H9 (cell line): ENCODE measurements around the gene MEIS2. TPM values are rescaled to one million over a fixed set of nuclear protein-coding genes. Genes with fewer than 3 reads are reported as not detected.

Experiments used
- DNase-seq: peaks from one replicate; pipeline ENCODE4 v3.0.0-alpha.2; 2017
- H2AFZ ChIP-seq: one replicate; pipeline ENCODE4 v1.6.1; 2013; ENCODE audit warnings: mild to moderate bottlenecking, low read length, control low read depth, moderate library complexity
- H2AK5ac ChIP-seq: 2 replicates; pipeline ENCODE4 v1.6.1; 2013; ENCODE audit warnings: low read length, control low read depth, mixed read lengths; ENCODE audit not compliant: insufficient read length
- H2BK120ac ChIP-seq: one replicate; pipeline ENCODE4 v1.6.1; 2013; ENCODE audit warnings: low read depth, mild to moderate bottlenecking, low read length, control low read depth, inconsistent platforms; ENCODE audit not compliant: poor library complexity, severe bottlenecking
- H2BK12ac ChIP-seq: 2 replicates; pipeline ENCODE4 v1.6.1; 2013; ENCODE audit warnings: low read length, control low read depth, mixed read lengths, low read depth; ENCODE audit not compliant: insufficient read length
- H2BK15ac ChIP-seq: 2 replicates; pipeline ENCODE4 v1.6.1; 2013; ENCODE audit warnings: low read depth, low read length, control low read depth
- H2BK20ac ChIP-seq: one replicate; pipeline ENCODE4 v1.6.1; 2013; ENCODE audit warnings: low read depth, mild to moderate bottlenecking, low read length, control low read depth, inconsistent platforms; ENCODE audit not compliant: poor library complexity, severe bottlenecking
- H2BK5ac ChIP-seq: 2 replicates; pipeline ENCODE4 v1.6.1; 2013; ENCODE audit warnings: low read length, control low read depth, mixed read lengths; ENCODE audit not compliant: insufficient read length
- H3K14ac ChIP-seq: 2 replicates; pipeline ENCODE4 v1.6.1; 2013; ENCODE audit warnings: low read length, control low read depth; ENCODE audit not compliant: insufficient read depth
- H3K18ac ChIP-seq: 2 replicates; pipeline ENCODE4 v1.6.1; 2013; ENCODE audit warnings: low read depth, mild to moderate bottlenecking, mixed read lengths, low read length, control low read depth; ENCODE audit not compliant: insufficient read length
- H3K23ac ChIP-seq: 2 replicates; pipeline ENCODE4 v1.6.1; 2013; ENCODE audit warnings: low read length, control low read depth, mixed read lengths, low read depth; ENCODE audit not compliant: insufficient read length
- H3K23me2 ChIP-seq: 2 replicates; pipeline ENCODE4 v1.6.1; 2013; ENCODE audit warnings: low read depth, mild to moderate bottlenecking, mixed read lengths, low read length, control low read depth; ENCODE audit not compliant: insufficient read length, poor library complexity, severe bottlenecking
- H3K27ac ChIP-seq: 2 replicates; pipeline ENCODE4 v1.5.1; 2013; ENCODE audit warnings: low read length, control low read depth, mixed read lengths, low read depth; ENCODE audit not compliant: insufficient read length
- H3K27me3 ChIP-seq: 2 replicates; pipeline ENCODE4 v1.6.1; 2013; ENCODE audit warnings: low read length, control low read depth, inconsistent platforms; ENCODE audit not compliant: insufficient read depth
- H3K4ac ChIP-seq: 2 replicates; pipeline ENCODE4 v1.6.1; 2013; ENCODE audit warnings: low read depth, mild to moderate bottlenecking, control low read depth, inconsistent platforms, low read length, moderate library complexity
- H3K4me1 ChIP-seq: 2 replicates; pipeline ENCODE4 v1.6.1; 2013; ENCODE audit warnings: low read length, control low read depth, inconsistent platforms; ENCODE audit not compliant: insufficient read depth
- H3K4me2 ChIP-seq: 2 replicates; pipeline ENCODE4 v1.6.1; 2013; ENCODE audit warnings: low read length, control low read depth, mixed read lengths; ENCODE audit not compliant: insufficient read length, insufficient read depth
- H3K56ac ChIP-seq: 2 replicates; pipeline ENCODE4 v1.6.1; 2013; ENCODE audit warnings: low read depth, mild to moderate bottlenecking, mixed read lengths, low read length, control low read depth; ENCODE audit not compliant: insufficient read length
- H3K79me1 ChIP-seq: 2 replicates; pipeline ENCODE4 v1.6.1; 2013; ENCODE audit warnings: low read depth, mild to moderate bottlenecking, moderate library complexity, low read length, control low read depth, inconsistent platforms; ENCODE audit not compliant: insufficient read depth, poor library complexity, severe bottlenecking
- H3K79me2 ChIP-seq: 2 replicates; pipeline ENCODE4 v1.6.1; 2013; ENCODE audit warnings: low read length, control low read depth, inconsistent platforms; ENCODE audit not compliant: insufficient read depth
- H3K9ac ChIP-seq: 2 replicates; pipeline ENCODE4 v1.6.1; 2013; ENCODE audit warnings: low read length, control low read depth, mixed read lengths; ENCODE audit not compliant: insufficient read length; ENCODE audit errors: extremely low read depth
- H3K9me3 ChIP-seq: one replicate; pipeline ENCODE4 v1.6.1; 2013; ENCODE audit warnings: low read depth, low read length, inconsistent platforms; ENCODE audit not compliant: control insufficient read depth
- H3T11ph ChIP-seq: one replicate; pipeline ENCODE4 v1.6.1; 2013; ENCODE audit warnings: mild to moderate bottlenecking, low read length, control low read depth, inconsistent platforms
- H4K20me1 ChIP-seq: one replicate; pipeline ENCODE4 v1.6.1; 2013; ENCODE audit not compliant: control insufficient read depth, insufficient read length, insufficient read depth
- H4K5ac ChIP-seq: 2 replicates; pipeline ENCODE4 v1.6.1; 2013; ENCODE audit warnings: low read depth, mild to moderate bottlenecking, mixed read lengths, low read length, control low read depth; ENCODE audit not compliant: insufficient read length
- H4K8ac ChIP-seq: replicated peaks from 2 replicates; pipeline ENCODE4 v1.6.1; 2013; ENCODE audit warnings: low read length, control low read depth, mixed read lengths, low read depth; ENCODE audit not compliant: insufficient read length
- H4K91ac ChIP-seq: 2 replicates; pipeline ENCODE4 v1.6.1; 2013; ENCODE audit warnings: low read depth, mild to moderate bottlenecking, moderate library complexity, mixed read lengths, low read length, control low read depth; ENCODE audit not compliant: insufficient read length
- H3K27ac Mint-ChIP-seq, 3 experiments: 2 replicates in 2 of 3; 3 replicates in 1 of 3; pipeline ENCODE4 v1.8.0; 2020 to 2021; ENCODE audit warnings: mixed read lengths in 3 of 3, mild to moderate bottlenecking in 1 of 3, moderate library complexity in 1 of 3
- H3K27me3 Mint-ChIP-seq: 2 replicates; pipeline ENCODE4 v1.8.0; 2021; ENCODE audit warnings: low read depth, mild to moderate bottlenecking, moderate library complexity, mixed read lengths
- H3K36me3 Mint-ChIP-seq, 3 experiments: 2 replicates in 2 of 3; 3 replicates in 1 of 3; pipeline ENCODE4 v1.8.0; 2020 to 2021; ENCODE audit warnings: low read depth in 3 of 3, mixed read lengths in 3 of 3; ENCODE audit not compliant: insufficient read depth in 1 of 3
- H3K4me1 Mint-ChIP-seq, 2 experiments: 2 replicates each; pipeline ENCODE4 v1.8.0; 2020; ENCODE audit warnings: mixed read lengths in 2 of 2
- H3K4me3 Mint-ChIP-seq, 2 experiments: 2 replicates in 1 of 2; 3 replicates in 1 of 2; pipeline ENCODE4 v1.8.0; 2020 to 2021; ENCODE audit warnings: mild to moderate bottlenecking in 2 of 2, mixed read lengths in 2 of 2, moderate library complexity in 1 of 2
- H3K9me3 Mint-ChIP-seq, 2 experiments: 2 replicates in 1 of 2; 3 replicates in 1 of 2; pipeline ENCODE4 v1.8.0; 2020; ENCODE audit warnings: mild to moderate bottlenecking in 2 of 2, mixed read lengths in 2 of 2, moderate library complexity in 1 of 2
- CTCF ChIP-seq: fragments of 200-600 bp; sonication (generic); conservative IDR thresholded peaks from 3 replicates; pipeline ENCODE4 v1.8.0; 2021; ENCODE audit warnings: antibody characterized with exemption, mild to moderate bottlenecking
- WGBS: extraction: QIAGEN DNeasy Blood & Tissue Kit; methylation state at CpG from one replicate; pipeline ENCODE4 v1.1.7; 2013; ENCODE audit warnings: missing lambda C conversion rate, low lambda C conversion rate, mixed read lengths; ENCODE audit not compliant: insufficient read length; ENCODE audit errors: extremely low coverage; 5-methylcytosine and 5-hydroxymethylcytosine counted together
- total RNA-seq: library from RNA; stranded (reverse); gene quantifications from 2 replicates; pipeline ENCODE4 v1.2.1, GENCODE V29; 2021

The MEIS2 gene
- total RNA-seq, 1 experiment from 2014 or later, result 0.35 TPM

DNA sequence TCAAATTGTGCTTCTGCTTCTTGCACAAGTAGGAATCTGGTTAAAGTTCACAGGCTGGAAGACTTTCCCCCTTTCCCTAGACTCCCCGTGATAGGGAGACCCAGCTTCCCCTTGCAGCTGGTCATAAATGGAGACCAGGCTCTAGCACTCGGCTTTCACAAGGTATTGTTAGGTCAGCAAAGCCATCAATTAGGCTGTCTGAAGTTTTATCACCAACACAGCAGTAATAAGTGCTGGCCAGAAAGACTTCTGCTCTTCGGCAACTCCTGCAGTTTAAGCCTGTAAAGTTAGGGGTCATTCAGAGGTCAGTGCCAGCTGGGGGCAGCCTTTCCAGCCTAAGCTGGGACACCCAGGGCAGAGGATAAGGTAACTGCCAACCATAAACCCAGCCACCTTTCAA is 203.4 kb downstream of the MEIS2 start:
- H3K23ac ChIP-seq, result no peak overlapping the region

More for the DNA sequence above, 203.4 kb downstream of the MEIS2 start:
- Histone ChIP-seq H2BK20ac (no peak overlapping the region), H3K4me1 (peaks cover 15% of the 10 kb centered on the region), H2BK12ac (no peak overlapping the region), H2BK15ac (no peak overlapping the region), H2AFZ (no peak overlapping the region), H2AK5ac (no peak overlapping the region), H3K79me1 (no peaks in the 10 kb centered on the region), H3K18ac (no peak overlapping the region), H4K5ac (no peak overlapping the region), H3K9ac (no peak overlapping the region), H3K79me2 (no peaks in the 10 kb centered on the region), H3K27ac (no peak overlapping the region), H4K91ac (no peak overlapping the region), H3K4me2 (no peak overlapping the region), H3K9me3 (no peaks in the 10 kb centered on the region), H4K8ac (no peak overlapping the region), H3T11ph (no peak overlapping the region), H2BK5ac (no peak overlapping the region), H3K56ac (no peak overlapping the region), H3K14ac (no peak overlapping the region), H4K20me1 (no peaks in the 10 kb centered on the region), H3K27me3 (no peaks in the 10 kb centered on the region; the same call in 1 of the 2 replicates), H3K4ac (no peak overlapping the region), H2BK120ac (no peak overlapping the region), H3K23me2 (no peaks in the 10 kb centered on the region)
- H3K27ac Mint-ChIP-seq, result no peak overlapping the region
- peaks cover 49 to 59% of the 10 kb centered on the region in 2 experiments for H3K4me1 Mint-ChIP-seq
- H3K27me3 Mint-ChIP-seq, result peaks cover 64% of the 10 kb centered on the region
- DNase-seq, result no peak
- no CpG with 5 or more reads among the region's 3 CpGs for WGBS
- H3K4me3 Mint-ChIP-seq, result peak overlapping the region in 1 of 2 experiments; percentile 33; a peak in 1 of 5 replicates
- no peaks in the 10 kb centered on the region; a peak in 1 of 5 replicates for H3K9me3 Mint-ChIP-seq
- no peak for TF ChIP-seq CTCF
- no peaks in the 10 kb centered on the region for H3K36me3 Mint-ChIP-seq
